KG1 (cell line): ENCODE measurements around the gene DIP2C.

Experiments used
- DNase-seq: peaks from one replicate; lab custom pipeline; 2025; lab: John Stamatoyannopoulos, UW

The DIP2C gene

DNA sequence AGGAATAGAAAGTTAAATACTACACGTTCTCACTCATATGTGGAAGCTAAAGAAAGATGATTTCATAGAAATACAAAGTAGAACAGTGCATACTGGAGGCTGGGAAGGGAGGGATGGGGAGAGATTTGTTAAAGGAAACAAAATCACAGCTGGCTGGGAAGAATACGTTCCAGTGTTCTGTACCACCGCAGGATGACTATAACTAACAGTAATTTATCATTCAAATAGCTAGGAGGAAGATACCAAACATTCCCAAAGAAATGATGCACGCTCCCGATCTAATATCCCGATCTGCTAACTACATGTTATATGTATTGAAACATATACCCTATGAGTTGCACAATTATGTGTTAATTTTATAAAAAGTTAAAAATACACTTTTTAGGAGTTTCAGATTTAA lies 391.9 kb downstream of the DIP2C start:
- no peak for DNase-seq

DNA sequence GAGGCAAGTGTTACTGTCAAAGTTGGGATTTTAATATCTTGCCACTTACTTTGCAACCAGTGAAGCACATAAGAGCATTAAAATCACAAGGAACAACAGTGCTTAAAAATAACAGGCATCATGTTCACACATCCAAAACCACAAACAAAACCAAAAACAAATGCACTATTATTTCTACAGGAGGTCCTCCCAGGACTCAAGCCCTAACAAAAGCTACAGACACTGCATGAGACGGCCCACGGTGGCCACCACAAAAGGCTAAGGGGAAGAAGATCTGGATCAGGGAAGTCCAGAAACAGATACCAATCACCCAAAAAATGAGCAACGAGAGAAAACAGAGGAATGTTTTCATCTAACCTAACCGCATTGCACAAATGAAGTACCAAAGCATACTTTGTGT lies 395.8 kb downstream of the DIP2C start:
- no peak for DNase-seq

DNA sequence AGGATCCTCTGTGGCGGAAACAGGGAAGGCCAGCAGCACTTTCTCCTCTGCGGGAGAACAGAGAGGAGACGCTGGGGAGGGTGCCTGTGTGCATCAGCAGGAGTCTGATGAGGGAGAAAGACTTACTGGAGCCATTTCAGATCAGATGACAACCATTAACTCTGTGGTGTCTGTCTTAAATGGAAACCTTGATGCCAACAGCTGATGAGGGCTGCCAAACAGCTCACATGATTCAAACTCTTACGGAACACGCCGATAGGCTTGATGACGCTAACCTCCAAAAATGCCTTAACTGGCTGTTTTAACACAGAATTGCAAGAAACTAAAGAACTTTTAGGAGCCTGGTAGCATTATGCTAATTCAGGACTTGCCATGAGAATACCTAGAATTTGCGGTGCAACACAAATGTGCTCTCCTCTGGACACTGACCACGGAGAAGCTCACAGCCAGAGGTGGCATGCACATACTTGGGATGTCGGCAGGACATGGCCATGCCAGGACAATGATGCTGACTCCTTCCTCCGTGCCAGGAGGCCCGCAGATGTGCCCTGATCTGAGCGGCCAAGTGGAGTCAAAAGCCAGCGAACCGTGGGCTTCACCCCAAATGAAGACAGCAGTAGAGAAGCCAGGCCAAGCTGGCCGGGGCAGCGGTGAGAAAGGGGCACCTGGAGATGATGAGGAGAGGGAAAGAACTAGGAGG lies 399.3 kb downstream of the DIP2C start:
- DNase-seq: no peak

DNA sequence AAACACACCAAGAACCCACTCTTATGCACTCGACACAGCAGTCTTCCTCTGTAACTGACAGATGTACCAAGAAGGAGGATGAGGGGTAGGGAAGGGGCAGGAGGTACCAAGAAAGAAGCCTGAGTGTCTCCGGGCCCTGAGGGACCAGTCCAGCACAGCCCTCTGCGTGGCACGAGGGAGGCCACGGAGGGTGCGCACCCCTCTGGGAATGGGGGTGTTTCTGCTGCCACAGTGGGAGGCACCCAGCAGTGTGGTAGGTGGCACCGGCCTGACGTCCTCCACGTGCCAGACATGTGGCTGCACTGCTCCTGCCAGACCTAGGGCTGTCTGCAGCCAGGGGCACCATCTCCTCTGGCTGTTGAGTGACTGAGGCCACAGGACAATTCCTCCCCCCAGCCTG lies 399.9 kb downstream of the DIP2C start:
- no peak for DNase-seq

DNA sequence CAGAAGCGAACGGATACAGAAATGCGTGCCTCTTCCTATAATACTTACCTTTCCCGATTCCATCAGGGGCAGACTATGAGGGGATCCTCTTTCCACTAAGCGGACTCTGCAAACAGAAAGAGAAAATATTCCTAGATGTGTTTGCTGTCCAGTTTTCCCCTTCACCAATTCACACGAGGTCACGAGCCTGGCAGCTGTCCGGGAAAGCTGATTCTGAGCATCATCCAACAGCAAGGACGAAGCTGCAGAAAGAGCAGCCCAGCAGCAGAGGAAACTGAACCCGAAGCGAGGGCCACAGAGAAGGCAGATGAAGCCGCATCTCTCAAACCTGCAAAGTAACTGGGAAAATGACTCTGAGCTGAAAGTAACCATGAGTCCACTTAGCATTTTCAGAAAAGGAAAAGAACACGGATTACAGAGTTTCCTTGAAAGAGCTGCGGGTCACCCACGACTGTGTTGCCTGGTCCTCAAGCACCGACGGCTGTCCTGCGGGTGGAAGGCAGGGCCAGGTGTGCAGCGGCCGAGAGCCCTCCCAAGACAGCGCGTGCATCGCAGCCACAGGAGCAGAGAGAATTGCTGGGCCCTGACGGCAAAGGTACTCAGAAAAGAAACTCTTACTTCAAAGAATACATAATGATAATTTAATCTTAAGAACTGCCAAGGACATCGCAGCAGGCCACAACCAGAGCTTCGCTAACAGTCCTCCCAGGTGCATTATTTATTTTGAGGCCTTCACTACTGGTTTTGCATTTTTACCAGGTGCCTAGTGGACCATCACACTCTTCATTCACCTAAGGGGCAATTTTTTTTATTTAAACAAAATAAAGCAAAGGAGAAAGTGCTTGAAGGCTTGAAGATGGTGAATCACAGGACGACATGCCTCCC lies 400.9 kb downstream of the DIP2C start:
- DNase-seq: no peak

DNA sequence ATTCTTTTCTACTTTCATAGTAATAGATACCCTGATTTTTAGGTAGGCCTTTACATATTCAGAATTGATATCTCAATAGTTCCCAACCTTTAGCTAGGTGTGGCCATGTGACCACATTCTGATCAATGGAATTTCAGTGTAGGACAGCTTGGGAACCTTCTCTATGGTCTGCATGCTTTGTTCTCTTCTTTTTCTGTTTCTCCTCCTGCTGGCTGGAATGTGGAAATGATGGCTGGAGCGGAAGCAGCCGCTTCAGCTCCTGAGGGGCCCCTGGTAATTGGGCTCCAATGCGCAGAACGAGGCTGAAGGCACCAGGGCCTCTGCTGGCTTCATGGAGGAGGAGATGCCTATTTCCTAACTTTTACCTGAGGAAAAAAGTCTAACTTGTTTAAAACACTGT lies 401.7 kb downstream of the DIP2C start:
- no peak for DNase-seq

DNA sequence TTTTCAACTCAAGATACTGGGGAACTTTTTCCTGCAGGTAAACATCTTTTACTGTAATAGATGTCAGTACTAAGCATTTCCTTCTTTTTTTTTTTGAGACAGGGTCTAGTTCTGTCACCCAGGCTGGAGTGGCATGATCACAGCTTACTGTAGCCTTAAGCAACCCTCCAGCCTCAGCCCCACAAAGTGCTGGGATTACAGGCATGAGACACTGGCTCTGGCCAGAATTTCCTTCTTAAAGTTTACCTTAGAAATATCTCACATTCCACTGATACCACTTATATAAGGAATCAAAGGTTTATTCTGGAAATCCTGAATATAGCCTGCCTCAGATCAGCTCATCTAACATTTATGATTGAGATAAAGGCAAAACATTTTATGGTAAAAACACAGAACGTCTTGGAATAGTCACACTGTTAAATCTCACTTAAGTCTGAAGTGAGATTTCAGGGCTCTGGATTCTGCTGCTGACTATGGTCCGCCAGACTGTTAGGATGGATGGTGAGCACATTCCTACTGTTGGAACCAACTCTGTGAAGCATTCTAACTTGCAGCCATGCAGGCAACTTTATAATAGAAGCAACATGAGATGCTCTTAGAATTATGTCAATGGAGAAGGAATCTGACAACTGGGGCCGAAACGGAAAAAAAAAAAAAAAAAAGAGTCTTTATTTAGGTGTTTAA lies 402.3 kb downstream of the DIP2C start:
- no peak for DNase-seq

DNA sequence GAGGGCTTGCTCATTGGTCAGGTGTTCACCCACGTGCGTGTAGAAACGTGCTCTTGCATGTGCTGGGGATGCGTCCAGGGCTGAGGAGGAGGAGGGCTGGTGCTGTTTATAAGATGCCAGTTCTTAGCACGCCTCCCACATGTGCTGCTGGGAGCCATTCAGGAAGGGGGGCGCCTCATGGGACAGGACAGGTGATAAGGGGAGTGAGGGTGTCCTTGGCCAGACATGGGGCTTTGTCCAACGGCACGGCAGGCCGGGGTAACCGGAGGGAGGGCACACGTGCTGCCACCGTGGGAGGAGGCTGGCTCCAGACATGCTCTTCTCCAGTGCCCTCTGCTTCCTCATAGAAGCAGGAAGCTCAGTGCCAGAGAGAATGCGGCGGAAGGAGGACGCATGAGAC lies 404.3 kb downstream of the DIP2C start:
- no peak for DNase-seq

DNA sequence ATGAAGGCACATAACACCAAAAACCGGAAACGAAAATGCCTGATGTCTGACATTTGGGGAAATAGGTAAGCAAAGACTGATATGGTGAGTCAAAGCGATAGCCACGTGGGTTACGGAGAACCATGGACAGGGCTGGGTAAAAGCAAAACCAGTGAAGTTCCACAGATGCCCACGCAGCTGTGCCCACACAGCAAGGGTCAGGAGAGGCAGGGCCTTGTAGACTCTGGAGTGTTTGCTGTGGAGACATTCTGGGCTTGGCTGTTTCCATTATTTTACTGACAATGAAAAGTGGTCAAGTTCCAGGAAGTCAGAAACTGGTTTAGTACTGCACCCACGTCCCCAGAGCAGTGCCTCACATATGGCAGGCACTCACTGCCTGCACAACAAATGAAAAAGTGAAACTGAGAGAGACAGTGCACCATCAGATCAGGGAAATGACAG lies 405.5 kb downstream of the DIP2C start:
- DNase-seq: no peak

DNA sequence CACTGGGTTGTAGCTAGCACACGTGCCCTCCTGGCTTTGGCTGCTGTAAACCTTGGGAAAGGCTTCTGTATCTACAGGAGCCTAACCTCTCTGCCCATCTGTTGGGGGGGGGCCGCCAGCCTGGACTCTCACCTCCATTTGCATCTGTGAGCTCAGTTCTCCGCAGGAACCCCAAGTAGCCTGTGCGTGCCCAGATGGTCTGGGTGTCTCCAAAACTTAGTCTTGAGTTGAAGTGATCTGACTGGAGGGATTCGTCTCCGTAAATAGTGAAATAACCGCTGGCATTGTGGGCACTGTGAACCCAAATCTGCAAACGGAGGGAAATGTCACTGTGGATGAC lies 406.4 kb downstream of the DIP2C start:
- DNase-seq: no peak

DNA sequence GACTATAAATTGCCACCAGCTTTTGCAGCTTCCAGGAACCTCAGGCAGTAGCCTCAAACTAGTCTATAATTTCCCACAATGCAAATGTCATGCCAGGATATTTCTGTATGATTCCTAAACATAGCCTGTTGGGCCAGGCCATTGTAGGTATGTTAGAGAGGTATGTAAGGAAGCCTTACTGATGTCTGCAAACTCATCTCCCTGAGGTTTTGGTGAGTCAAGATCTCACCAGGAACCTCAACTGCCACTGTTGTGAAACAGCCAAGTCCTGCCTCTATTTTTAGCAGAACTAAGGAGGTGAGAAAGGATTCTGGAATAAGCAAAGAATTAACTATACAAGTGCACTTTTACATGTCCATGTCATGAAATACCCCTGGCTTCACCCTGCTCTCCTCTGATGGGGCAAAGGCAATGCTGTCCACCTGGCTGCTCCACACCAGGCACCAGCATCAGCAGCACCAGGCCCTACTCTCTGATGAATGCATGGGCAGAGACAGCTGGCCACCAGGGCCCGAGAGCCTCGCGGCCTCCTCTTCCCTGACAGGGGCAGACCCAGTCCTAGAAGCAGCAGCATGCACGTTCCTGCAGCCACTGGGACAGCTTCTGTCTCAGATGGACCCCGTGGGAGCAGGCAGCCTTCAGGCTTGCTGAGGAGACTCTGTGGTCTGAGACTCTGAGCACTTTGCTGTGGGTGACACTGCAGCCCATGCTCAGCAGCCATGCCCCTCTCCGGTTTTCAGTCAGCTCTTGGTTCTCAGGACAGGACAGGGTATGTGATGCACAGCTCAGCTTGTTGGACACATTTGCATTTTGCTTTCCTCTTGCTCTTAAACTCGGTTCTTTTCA lies 407.0 kb downstream of the DIP2C start:
- no peak for DNase-seq

DNA sequence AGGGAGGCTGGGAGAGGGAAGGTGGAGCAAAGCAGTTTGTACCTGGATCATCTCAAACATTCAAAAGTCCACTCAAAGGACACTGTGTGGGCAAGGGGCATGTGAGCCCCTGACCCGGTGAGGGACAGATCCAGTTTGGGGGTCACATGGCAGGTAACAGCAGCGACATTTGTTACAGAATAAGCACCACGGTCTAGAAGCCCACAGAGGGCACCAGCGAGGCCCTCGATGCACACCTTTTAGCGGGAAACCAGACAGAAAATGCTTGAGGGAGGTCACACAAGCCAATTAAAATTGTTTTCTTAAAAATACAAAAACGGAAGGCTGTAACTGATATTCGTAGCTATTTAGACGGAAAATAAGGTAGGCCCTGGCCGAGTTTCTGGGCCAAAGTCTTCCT lies 409.8 kb downstream of the DIP2C start:
- no peak for DNase-seq

DNA sequence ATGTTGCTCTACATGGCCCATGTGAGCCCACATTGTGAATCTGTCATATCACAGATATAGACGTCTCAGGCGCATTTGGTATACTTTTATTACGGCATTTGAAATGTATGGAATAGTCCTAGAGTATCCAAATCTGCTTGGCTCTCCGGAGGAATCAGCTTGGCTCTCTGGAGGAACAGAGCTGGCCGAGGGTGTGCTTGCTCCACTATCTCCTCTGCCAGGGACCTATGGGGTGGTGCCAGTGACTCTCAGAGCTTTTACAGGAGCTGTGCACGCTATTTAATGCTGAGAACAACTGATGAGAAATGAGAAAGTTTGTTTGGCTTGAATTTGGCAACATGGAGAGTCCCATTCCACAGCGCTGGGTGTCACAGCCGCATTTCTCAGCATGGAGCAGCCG lies 410.2 kb downstream of the DIP2C start:
- DNase-seq: no peak

DNA sequence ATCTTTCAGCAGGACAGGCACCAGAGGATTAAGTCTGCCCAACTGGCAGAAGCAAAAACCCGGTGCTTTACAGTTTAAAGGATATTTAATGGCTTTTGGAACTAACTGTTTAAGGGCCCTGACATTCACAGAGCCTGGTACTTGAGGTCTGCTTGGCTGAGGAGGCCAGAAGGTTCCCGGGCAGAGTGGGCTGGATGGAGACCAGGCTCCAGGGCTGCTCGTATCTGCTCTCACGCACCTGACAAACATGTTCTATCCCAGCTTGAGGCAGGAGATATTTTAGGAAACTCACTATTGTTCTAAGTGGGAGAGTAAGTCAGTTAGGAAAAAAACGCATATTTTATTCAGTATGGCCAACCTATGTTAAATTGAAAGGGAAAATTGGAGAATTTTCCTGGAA lies 410.8 kb downstream of the DIP2C start:
- DNase-seq: no peak

DNA sequence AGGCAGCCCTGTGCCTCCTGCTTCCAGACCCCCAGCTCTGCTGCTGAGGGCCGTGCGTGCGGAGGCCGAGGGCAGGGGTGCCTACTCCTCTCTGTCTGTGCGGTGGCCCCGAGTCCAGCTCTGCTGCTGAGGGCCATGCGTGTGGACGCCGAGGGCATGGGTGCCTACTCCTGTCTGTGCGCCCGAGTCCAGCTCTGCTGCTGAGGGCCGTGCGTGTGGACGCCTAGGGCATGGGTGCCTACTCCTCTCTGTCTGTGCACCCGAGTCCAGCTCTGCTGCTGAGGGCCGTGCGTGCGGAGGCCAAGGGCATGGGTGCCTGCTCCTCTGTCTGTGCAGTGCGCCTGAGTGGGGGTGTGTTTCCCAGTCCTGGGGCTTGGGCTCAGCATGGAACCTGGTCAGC lies 411.5 kb downstream of the DIP2C start:
- DNase-seq: no peak

DNA sequence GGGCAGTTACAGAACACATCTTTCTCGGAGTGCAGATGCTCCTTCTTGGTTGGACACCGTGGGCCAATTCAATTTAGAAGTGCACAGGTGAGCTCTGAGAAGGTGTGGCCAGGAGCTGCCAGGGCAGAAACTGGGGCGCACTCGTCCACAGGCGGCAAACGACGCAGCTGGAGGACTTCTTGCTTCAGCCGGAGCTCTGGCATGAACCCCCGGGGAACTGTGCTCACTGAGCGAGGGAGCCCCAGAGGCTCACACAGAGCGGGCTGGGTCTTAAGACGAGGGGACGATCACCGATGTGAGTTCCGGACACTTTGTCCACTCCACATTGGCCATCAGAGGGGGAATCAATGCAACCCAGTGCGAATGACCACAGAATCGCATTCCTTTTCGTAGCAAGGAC lies 413.8 kb downstream of the DIP2C start:
- no peak for DNase-seq

DNA sequence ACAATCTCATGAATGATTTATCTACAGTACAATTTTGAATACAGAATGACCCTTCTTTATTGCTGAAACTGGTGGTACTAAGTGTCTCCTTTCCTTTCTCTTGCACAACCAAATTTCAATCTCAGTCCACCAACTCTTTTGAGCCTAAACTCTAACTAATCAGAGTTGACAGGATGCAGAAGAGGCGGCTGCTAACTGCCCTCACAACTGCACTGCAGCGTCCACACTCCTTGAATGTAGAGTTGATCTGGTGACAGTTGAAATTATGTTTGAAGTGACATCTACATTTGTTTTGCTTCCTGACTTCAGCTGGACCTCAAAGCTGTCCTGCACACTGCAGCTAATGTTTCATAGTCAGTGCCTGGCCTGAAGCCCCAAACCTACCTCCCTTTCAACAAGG lies 414.6 kb downstream of the DIP2C start:
- DNase-seq: no peak

DNA sequence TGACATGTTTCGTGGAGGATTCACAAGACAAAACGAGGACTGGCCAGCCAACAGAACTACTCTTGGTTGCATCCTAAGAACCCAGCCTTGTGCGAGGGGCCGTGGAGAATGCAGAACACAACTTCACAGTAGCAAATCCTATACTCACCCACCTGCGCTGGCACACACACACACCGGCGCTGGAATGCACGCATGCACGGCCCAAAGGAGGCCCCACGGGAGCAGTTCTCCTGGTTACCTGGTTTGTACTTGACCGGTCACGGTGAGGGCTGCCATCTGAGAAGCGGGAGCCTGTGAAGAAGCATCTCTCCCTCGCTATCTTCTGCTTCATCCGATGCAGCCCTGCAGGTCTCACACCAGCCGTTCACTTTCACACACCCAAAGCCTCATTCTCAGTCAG lies 416.4 kb downstream of the DIP2C start:
- no peak for DNase-seq

DNA sequence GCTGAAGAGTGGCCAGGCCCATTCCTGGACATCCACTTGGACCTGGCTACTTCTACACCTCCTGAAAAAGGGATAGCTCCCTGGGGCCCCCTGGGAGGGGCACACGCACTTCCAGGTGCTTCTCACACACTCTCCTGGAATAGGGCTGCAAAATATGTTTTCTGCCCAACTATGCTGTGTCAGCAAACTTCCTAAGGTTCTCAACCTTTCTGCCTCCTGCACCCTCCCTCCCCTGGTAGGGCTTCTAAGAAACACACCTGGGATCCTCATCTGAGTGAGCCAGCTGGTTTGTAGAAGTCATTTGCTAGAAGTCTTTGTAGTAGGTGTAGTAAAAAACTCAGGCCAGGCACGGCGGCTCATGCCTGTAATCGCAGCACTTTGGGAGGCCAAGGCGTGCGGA lies 417.7 kb downstream of the DIP2C start:
- no peak for DNase-seq

DNA sequence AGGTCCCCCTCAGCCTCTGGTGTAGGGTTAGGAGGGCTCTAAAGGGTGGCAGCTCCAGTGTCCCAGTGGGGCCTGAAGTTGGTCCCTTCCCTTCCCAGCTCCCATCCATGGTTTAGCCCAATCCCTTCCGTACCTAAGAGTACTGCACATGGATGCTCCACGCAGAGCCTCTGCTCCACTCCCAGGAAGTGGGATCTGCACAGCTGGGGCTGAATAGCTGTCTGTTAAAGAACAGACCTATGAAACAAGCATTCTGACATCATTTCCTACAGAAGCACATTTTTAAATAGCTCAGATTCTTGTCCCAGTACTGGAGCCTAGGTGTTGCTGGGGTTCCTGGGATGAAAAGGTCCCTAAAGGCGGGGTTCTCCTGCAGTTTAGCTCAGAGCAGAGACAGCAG lies 418.3 kb downstream of the DIP2C start:
- no peak for DNase-seq

DNA sequence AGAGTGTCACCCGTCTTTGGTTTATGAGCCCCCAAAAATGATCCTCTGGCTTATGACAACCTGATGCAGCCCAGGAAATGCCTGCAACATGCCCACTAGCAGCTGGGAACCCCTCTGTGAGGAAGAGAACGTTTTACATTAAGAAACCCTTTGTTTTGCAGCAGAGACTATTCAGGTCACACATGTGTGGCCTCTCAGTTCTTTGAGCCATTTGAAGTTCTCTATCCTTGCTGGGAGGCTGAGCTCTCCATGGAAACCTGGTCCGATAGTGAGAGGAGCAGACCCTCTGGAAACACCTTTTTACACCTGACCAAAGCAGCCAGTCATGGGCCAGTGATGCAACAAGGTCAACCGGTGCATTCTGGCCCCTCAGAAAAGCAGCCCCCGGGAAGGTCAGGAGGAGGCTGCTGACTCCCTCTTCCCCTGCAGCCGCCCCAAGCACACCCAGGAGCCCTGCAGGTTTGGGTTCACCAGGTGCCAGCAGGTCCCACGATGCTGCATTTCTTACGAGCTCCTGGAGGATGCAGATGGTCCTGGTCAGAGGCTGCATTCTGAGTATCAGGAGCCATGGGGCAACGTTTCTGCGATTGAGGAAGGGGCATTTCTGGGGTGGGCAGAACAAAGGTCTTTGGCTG lies 419.9 kb downstream of the DIP2C start:
- DNase-seq: no peak

DNA sequence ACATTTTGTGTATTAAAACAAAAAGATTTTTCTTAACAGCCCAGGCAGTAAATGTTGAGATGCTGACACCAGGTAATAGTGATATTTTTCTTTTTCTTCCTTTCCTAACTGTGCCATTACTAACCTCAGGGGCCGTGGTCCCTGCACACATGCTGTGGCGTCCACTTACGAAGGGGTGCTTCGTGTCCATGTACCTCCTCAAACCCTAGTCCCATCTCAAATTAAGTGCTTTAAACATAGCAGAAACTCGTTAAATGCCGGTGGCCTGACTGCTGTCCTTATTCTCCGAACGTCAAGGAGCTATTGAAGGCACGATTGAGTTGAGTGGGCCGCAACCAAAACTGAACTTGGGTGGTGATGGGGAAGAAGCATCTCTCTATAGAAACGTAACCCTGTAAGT lies 421.8 kb downstream of the DIP2C start:
- no peak for DNase-seq
